PFSK-1 (cell line): ENCODE data around the gene KRT39.

Experiments used
- FOXP2 ChIP-seq: optimal IDR thresholded peaks from 2 replicates; pipeline ENCODE3; 2011; ENCODE audit warnings: borderline replicate concordance, control low read depth, inconsistent platforms; ENCODE audit not compliant: insufficient read depth; ENCODE audit errors: extremely low read length, extremely low read depth
- POLR2AphosphoS5 ChIP-seq: IDR thresholded peaks from 2 replicates; pipeline ENCODE4 v1.6.1; 2012; ENCODE audit warnings: low read depth, mild to moderate bottlenecking, control low read depth, low read length, moderate library complexity
- SIN3A ChIP-seq: IDR thresholded peaks from 2 replicates; pipeline ENCODE4 v1.6.1; 2012; ENCODE audit warnings: mild to moderate bottlenecking, low read length, moderate library complexity, borderline replicate concordance; ENCODE audit not compliant: insufficient read depth
- TAF1 ChIP-seq: IDR thresholded peaks from 2 replicates; pipeline ENCODE4 v1.6.1; 2012; ENCODE audit warnings: low read length, control low read depth, borderline replicate concordance; ENCODE audit not compliant: insufficient read depth
- TF ChIP-seq, protein P1 (sequence below), 2 experiments: IDR thresholded peaks; 2 replicates each; pipeline versions ENCODE4 v1.6.1 to v1.8.0; 2011 to 2012; ENCODE audit warnings: low read depth in 2 of 2, low read length in 2 of 2, control low read depth in 1 of 2, inconsistent platforms in 1 of 2, mild to moderate bottlenecking in 1 of 2, moderate library complexity in 1 of 2; ENCODE audit not compliant: insufficient read depth in 1 of 2

Gene KRT39

DNA sequence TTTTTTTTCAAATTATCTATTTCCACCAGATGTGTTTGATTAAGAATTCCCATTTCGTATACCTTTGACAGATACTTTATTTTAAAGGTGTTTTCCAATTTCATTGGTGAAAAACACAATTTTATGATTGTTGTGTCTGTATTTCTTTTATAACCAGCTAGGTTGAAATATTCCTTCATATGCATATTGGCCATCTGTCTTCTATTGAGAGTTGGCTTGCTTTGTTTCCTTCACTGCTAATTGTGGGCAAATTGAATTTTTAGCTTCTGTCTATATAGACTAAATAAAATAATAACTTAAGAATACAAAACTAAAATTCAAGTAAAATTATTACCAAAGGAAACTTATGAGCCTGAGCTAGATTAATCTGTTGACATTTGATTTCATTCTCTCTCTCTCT is 28.4 kb upstream of the KRT39 start:
- no peak for TF ChIP-seq POLR2AphosphoS5
- TF ChIP-seq, protein P1, sequence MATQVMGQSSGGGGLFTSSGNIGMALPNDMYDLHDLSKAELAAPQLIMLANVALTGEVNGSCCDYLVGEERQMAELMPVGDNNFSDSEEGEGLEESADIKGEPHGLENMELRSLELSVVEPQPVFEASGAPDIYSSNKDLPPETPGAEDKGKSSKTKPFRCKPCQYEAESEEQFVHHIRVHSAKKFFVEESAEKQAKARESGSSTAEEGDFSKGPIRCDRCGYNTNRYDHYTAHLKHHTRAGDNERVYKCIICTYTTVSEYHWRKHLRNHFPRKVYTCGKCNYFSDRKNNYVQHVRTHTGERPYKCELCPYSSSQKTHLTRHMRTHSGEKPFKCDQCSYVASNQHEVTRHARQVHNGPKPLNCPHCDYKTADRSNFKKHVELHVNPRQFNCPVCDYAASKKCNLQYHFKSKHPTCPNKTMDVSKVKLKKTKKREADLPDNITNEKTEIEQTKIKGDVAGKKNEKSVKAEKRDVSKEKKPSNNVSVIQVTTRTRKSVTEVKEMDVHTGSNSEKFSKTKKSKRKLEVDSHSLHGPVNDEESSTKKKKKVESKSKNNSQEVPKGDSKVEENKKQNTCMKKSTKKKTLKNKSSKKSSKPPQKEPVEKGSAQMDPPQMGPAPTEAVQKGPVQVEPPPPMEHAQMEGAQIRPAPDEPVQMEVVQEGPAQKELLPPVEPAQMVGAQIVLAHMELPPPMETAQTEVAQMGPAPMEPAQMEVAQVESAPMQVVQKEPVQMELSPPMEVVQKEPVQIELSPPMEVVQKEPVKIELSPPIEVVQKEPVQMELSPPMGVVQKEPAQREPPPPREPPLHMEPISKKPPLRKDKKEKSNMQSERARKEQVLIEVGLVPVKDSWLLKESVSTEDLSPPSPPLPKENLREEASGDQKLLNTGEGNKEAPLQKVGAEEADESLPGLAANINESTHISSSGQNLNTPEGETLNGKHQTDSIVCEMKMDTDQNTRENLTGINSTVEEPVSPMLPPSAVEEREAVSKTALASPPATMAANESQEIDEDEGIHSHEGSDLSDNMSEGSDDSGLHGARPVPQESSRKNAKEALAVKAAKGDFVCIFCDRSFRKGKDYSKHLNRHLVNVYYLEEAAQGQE (IDR thresholded peaks at IDR 0.05; ENCODE audit: insufficient read depth in 1 of 2, low read depth in 2 of 2, low read length in 2 of 2), result no peak
- TF ChIP-seq SIN3A, result no peak
- no peak for TF ChIP-seq FOXP2
- TF ChIP-seq TAF1, result no peak

DNA sequence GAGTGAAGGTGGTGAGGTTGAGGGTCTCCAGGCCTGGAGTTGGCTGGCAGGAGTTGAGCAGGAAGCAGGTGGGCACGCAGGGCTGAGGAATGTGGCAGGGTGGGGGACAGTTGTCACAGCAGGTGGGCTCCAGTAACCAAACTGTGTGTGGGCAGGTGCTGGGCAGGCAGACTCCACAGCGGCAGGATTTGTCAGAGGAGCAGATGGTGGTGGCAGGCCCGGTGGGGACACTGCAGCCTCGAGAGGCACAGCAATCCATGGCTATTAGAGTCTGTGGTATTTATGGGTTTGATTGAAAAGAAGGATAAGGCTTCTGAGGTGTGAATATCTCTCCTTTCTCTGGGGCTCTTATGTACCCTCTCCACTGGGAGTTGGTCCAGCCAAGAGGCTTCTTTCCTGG is 27.1 kb upstream of the KRT39 start, which contains the start of gene KRTAP3-3:
Gene KRTAP3-3, minus strand, starts transcription at position 326 of the 400 bp plus-strand sequence. Its CDS starts 67 bp downstream, at position 259.
- no peak for TF ChIP-seq TAF1
- TF ChIP-seq, protein P1 (IDR thresholded peaks at IDR 0.05; ENCODE audit: insufficient read depth in 1 of 2, low read depth in 2 of 2, low read length in 2 of 2), result no peak
- no peak for TF ChIP-seq FOXP2
- no peak for TF ChIP-seq SIN3A
- no peak for TF ChIP-seq POLR2AphosphoS5

DNA sequence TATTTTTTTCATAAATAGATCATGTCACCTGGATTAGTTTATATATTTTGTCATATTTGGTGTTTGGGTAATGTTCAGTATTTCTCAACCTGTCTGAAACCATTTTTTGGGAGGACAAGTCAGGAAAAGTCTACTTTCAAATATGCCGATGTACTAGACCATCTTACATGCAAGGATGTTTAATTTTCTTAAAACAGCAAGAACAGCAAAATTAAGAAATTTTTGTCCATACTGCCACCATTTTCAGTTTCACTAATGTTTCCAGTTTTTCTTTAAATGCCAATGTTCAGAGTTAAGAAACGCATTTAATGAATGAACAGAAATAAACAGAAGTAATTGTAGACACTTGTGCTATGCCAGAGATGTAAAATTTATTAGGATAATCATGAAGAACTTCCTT is 26.3 kb upstream of the KRT39 start:
- TF ChIP-seq, protein P1 (IDR thresholded peaks at IDR 0.05; ENCODE audit: insufficient read depth in 1 of 2, low read depth in 2 of 2, low read length in 2 of 2), result no peak
- TF ChIP-seq SIN3A (no peak), TAF1 (no peak)

DNA sequence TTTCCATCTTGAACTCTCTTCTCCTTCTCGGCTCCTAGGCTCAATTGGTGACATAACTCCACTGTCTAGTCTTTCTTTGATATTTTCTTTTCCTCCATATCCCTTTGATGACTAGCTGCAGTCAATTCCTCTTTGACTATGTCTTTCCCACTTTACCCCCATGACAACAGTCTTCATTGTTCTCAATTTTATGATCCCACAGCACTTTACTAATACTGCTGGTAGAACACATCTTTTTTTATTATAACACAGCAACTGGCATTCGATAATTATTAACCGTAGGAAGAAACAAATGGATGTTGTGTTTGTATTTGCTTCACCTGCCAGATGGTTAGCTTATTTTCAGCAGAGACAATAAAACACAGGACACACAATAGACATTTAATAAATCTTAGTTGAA is 25.9 kb upstream of the KRT39 start:
- TF ChIP-seq POLR2AphosphoS5 (no peak), TAF1 (no peak), SIN3A (no peak), FOXP2 (no peak)
- TF ChIP-seq, protein P1 (IDR thresholded peaks at IDR 0.05; ENCODE audit: insufficient read depth in 1 of 2, low read depth in 2 of 2, low read length in 2 of 2), result no peak

DNA sequence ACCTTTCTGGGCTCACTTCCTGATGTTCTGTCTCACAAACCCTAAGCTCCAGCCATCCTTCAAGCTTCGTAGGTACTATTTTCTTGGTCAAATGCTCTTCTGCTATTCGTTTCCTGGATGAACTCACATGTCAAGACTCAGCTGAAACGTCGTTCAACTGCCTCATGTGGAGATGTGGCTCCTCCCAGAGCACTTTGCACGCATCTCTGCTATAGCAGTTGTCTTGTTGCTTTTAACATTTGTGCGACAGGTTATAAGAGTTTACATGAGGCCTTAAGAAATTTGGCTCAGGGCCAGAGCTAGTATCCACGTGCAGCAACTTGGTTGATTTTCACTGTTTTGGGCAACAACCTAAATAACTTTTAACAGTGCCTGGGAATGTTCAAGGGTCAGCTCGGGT is 20.2 kb upstream of the KRT39 start:
- TF ChIP-seq TAF1 (no peak), FOXP2 (no peak)

DNA sequence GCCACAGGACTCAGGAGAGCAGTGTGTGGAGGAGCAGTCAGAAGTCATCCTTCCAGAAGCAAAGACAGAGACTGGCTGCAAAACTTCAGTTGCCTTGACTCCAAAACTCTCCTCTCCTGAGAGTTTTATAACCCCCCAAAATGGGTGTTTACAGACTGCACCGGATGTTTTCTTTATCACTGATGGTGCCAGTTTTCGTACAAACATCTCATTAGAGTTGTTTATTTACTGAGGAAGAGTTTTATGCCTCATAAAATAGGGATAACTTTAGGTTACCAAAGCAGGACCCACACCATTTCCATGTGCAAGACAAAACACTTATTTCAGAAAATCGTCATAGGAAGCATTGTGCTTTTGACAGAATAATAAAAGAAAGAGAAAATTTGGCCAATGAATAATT is 17.5 kb upstream of the KRT39 start, which contains the start of gene KRT40:
Gene KRT40, minus strand, starts transcription at position 101 of the 400 bp plus-strand sequence. Its CDS starts 53 bp downstream, at position 48.
- TF ChIP-seq SIN3A (no peak), POLR2AphosphoS5 (no peak), TAF1 (no peak), FOXP2 (no peak)
- TF ChIP-seq, protein P1 (IDR thresholded peaks at IDR 0.05; ENCODE audit: insufficient read depth in 1 of 2, low read depth in 2 of 2, low read length in 2 of 2), result no peak
